GM21717 (cell line): ENCODE data around the gene RCAN2.
"Not testable (repeated sequence)": the region's sequence is repeated elsewhere in the genome, so short reads cannot be mapped to it uniquely, and the experiment has no call there.

Experiments
- ATAC-seq: cut with Tn5 transposase; IDR thresholded peaks from one replicate; pipeline ENCODE4 v1.9.1; 2021; ENCODE audit warnings: mild to moderate bottlenecking, moderate library complexity; ENCODE audit not compliant: unreplicated experiment

RCAN2 gene

DNA sequence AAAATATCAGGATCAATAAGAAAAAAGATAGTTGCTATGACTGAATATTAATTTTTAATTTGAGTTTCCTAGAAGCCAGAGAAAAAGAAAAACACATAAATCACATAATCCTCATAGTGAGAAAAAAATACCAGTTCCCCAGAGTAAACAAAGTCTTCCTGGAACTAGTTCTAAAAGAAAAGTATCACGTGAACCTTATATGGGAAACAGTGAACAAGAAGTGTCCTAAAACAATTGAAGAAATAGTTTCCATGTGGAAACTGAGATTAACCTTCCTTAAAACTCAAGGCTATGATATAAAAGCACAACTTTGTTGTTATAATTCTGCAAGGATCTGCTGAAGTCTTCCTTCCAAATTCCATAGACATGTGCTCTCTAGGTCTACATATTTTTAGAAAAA is 50.6 kb downstream of the RCAN2 start:
- no peak for ATAC-seq

- no peak for ATAC-seq
These were observed 51.1 kb downstream of the RCAN2 start for GRCh38 chr6:46440141-46440540.

GRCh38 chr6:46438245-46438644 is 53.0 kb downstream of the RCAN2 start:
- ATAC-seq = no peak

DNA sequence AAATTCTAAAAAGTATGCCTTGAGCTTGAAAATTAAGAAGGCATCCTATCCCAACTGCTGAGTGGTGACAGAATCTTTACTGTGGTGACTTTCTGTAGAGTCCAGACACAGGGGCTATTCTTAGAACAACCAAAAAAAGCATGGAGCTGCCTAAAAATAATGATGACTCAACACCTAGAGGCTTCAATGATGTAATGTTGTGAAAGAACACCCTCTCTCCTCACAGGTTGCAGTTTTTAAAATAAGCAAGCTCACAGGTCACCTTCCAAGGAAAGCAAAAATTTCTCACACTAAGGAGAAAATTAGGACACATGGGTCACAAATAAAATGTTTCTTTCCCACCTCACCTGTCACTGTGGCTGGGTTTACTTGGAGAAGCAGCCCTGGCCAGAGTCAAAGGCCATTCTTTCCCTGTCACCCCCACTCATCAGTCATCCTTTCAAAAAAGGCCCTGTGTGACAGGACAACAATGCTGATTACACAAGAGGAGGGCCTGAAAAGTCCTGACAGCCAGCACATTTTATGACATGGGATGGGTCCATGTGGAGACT is 53.5 kb downstream of the RCAN2 start:
- no peak for ATAC-seq

- no peak for ATAC-seq
These were observed 68.6 kb downstream of the RCAN2 start for GRCh38 chr6:46422619-46423018.

DNA sequence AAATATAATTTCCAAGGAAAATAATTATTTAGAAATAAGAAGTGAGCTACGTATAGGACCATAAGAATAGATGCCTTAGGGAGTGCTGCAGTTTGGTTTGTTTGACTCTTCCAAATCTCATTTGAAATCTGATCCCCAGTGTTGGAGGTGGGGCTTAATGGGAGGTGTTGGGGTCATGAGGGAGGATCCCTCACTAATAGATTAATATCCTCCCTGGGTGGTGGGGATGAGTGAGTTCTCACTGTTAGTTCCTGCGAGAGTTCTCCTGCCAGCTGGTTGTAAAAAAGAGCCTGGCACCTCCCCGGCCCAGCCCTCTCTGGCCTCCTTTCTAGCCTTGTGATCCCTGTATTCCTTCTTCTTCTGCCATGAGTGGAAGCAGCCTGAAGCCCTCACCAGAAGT is 69.3 kb downstream of the RCAN2 start:
- ATAC-seq = no peak

DNA sequence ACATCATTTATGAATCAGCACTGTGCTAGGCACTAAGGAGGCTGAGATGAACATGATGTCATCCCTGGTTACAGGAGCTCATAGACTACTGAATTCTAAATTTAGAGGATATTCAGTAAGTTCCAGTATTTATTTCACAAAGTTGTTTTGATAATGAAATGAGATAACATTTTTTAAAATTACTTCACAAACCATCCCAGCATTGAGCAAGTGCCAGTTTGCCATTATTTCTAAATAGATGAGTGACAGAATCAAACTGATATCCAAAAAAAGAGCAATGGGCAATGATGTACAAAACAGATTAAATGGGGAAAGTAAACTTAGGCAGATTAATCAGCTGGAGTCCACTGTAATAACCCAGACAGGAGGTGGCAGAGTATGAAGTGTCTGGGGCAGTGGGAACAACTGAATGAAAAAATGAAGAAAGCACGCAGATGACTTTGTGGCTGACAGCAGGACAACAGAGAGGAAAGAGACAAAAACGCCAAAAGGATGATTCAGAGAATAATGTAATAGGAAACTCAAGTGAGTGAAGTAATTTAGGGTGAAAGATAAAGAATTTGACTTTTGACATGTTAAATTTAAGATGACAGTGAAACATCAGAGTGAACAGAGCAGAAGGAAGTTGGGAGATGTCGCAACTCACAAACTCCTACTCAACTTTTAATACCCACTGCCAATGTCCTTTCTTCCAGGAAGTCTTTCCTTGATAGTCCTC is 70.2 kb downstream of the RCAN2 start:
- no peak for ATAC-seq

GRCh38 chr6:46419576-46420002 is 71.7 kb downstream of the RCAN2 start:
- no peak for ATAC-seq

DNA sequence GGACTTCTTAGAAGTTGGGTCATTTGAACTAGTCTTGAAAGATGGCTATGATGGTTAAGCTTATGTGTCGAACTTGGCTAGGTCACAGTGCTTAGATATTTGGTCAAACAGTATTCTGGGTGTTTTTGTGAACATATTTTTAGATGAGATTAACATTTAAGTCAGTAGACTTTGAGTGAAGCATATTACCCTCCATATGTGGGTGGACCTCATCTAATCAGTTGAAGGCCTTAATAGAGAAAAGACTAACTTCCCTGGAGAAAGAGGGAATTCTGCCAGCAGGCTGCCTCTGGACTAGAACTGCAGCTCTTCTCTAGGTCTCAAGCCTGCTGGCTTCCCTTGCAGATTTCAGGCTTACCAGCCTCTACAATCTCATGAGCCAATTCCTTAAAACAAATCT is 76.9 kb downstream of the RCAN2 start:
- ATAC-seq = no peak

DNA sequence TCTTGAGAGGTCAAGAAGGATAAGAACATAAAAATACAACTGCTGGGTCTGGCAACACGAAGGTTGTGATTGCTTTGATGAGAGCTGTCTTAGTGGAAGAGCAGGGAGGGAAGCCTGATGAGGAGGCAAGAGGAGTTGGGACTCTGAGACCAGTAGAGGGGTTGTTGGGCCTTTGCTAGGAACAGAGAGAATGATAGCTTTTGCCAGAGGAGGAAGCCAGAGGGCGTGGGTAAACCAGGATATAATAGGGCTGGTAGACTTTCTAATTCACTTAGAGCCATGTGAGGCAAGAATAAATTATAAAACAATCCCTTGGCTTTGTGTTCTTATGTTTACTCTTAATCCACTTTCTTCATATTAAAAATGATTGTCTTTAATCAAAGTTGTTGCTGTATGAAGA is 78.6 kb downstream of the RCAN2 start:
- ATAC-seq = no peak

GRCh38 chr6:46411456-46412197 is 79.6 kb downstream of the RCAN2 start:
- ATAC-seq = no peak

- ATAC-seq = no peak
These were observed 80.8 kb downstream of the RCAN2 start for GRCh38 chr6:46410334-46410953.

DNA sequence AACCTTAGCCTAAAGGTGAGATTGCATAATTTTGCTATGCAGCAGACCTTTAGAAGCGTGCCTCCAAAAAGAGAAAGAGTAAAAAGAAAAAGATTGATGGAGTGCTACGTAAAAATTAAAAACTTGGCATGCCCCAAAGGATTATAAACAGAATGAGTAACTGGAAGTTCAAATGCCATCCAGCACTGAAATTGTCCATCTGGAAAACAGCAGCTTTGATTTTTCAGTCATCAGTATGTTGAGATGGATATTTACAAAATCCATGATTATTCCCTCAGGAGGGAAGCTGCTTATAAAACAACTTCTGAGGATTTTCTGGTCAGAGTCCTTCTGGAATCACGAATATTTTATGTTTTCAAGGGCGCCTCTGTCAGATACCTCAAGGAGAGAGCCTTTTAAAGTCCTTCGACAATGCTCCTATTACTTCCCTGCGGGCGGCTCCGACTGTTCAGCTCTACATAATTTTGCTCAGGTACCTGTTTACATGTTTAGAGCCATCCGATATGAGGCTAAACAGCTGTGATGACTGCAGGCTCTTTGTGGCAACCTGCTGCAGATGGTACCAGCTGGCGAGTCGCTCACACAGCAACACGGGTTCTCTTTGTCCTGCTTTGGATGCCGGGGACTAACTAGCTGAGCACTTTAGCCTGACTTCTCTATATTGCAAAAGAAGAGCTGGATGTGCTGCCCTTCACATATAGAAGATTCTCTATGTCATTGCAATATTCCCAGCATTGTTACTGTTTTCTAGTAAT is 83.3 kb downstream of the RCAN2 start:
- no peak for ATAC-seq

DNA sequence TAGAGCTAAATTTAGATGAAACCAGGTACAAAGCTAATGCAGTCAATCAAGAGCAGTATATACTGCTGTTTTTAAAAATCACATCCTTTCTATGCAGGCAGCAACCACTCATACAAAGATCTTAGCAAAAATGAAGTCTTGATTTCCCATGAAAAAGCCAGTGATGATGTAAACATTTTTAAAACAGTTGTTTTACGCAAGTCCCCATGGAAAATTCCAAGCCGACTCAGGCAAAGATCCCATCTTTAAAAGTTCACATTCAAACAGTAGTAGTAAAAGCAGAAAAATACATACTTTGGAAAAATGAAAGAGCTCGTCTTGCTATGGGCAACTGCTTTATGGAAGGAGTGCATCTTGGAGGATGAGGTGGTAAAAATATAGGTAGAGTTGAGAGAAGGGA is 84.0 kb downstream of the RCAN2 start:
- ATAC-seq = no peak

DNA sequence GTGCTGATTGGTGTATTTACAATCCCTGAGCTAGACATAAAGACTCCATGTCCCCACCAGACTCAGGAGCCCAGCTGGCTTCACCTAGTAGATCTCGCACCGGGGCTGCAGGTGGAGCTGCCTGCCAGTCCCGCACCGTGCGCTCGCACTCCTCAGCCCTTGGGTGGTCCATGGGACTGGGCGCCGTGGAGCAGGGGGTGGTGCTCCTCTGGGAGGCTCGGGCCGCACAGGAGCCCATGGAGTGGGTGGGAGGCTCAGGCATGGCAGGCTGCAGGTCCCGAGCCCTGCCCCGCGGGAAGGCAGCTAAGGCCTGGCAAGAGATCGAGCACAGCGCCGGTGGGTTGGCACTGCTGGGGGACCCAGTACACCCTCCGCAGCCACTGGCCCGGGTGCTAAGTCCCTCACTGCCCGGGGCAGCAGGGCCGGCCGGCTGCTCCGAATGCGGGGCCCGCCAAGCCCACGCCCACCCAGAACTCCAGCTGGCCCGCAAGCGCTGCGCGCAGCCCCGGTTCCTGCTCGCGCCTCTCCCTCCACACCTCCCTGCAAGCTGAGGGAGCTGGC is 85.5 kb downstream of the RCAN2 start:
- not testable (repeated sequence) for ATAC-seq

- no peak for ATAC-seq
These were observed 90.4 kb downstream of the RCAN2 start for GRCh38 chr6:46400898-46401297.

- no peak for ATAC-seq
These were observed 95.7 kb downstream of the RCAN2 start for GRCh38 chr6:46395530-46395929.

- ATAC-seq = no peak
These were observed 97.3 kb downstream of the RCAN2 start for GRCh38 chr6:46393940-46394337.

DNA sequence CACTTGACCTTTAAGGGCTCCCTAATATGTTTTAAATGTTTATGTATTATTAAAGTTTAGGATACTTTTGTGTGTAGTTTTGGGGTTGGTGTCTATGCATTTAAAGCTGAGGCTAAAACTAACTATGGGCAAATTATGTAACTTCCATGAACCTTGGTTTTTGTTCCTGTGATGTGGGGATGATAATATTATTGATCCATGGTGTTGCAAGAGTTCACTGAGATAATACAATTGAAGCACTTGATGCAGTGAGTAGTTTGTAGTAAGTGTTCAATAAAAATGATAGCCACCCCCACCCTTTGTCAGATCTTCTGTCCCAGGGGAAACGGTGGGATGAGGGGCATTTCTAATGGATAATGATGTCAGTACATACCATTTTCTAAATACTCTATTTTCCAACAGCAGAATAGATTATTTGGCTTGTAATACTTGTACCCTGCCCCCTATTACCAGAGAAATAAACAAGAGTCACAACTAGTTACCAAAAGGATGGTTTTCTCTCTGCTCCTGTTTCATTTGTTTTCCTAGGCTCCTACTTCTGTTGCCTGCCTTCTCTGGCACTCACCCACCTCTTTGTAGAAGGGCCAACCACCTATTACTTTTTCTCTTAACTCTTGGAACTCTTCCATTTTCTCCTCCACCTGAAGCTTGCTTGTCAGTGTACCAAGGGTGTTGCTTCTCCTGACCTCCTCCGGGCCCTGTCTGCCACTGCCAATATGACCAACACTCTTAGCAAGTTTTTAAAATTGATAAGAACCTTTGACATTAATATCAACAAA is 97.9 kb downstream of the RCAN2 start:
- no peak for ATAC-seq

- ATAC-seq = no peak
These were observed 99.0 kb downstream of the RCAN2 start for GRCh38 chr6:46392294-46392693.
